ENCODE measurements around the gene SORBS2.

Gene SORBS2

GRCh38 chr4:185771711-185772390 lies 40.1 kb downstream of the SORBS2 start:
- Histone ChIP-seq H3K9ac (ENCODE audit: low read depth, low read length) (no peak overlapping the region), H3K27me3 (ENCODE audit: insufficient read depth, low read length) (no peaks in the 10 kb centered on the region), H3K27ac (ENCODE audit: low read depth, low read length) (no peak overlapping the region), H3K4me1 (ENCODE audit: insufficient read depth, low read length) (peaks cover 40% of the 10 kb centered on the region), H3K9me3 (ENCODE audit: insufficient read depth, low read depth, low read length) (peaks cover 3% of the 10 kb centered on the region; the same call in 1 of the 2 replicates), H3K4me3 (ENCODE audit: low read length) (no peak overlapping the region), H3K36me3 (ENCODE audit: insufficient read depth, low read length) (no peaks in the 10 kb centered on the region)
- 95% methylated on average over 7 of the region's 7 CpGs for WGBS

- H3K27ac ChIP-seq (ENCODE audit: low read depth, low read length) = no peak overlapping the region
- H3K36me3 ChIP-seq (ENCODE audit: insufficient read depth, low read length) = no peaks in the 10 kb centered on the region
- no peaks in the 10 kb centered on the region for H3K4me1 ChIP-seq (ENCODE audit: insufficient read depth, low read length)
- peaks cover 3% of the 10 kb centered on the region; the same call in 1 of the 2 replicates for H3K9me3 ChIP-seq (ENCODE audit: insufficient read depth, low read depth, low read length)
- no peaks in the 10 kb centered on the region for H3K27me3 ChIP-seq (ENCODE audit: insufficient read depth, low read length)
- no peak overlapping the region for H3K4me3 ChIP-seq (ENCODE audit: low read length)
- no peak overlapping the region for H3K9ac ChIP-seq (ENCODE audit: low read depth, low read length)
- 95% methylated on average over 4 of the region's 4 CpGs for WGBS
Measured at GRCh38 chr4:185767528-185767927, 44.5 kb downstream of the SORBS2 start.

- no peaks in the 10 kb centered on the region for H3K36me3 ChIP-seq (ENCODE audit: insufficient read depth, low read length)
- H3K4me1 ChIP-seq (ENCODE audit: insufficient read depth, low read length) = no peaks in the 10 kb centered on the region
- H3K27me3 ChIP-seq (ENCODE audit: insufficient read depth, low read length) = no peaks in the 10 kb centered on the region
Measured at GRCh38 chr4:185764876-185765275, 47.1 kb downstream of the SORBS2 start.

GRCh38 chr4:185761352-185762235 lies 50.4 kb downstream of the SORBS2 start:
- H3K9ac ChIP-seq (ENCODE audit: low read depth, low read length) = no peak overlapping the region
- H3K9me3 ChIP-seq (ENCODE audit: insufficient read depth, low read depth, low read length) = no peaks in the 10 kb centered on the region
- no peak overlapping the region for H3K4me3 ChIP-seq (ENCODE audit: low read length)
- WGBS = 90% methylated on average over 9 of the region's 9 CpGs
- H3K36me3 ChIP-seq (ENCODE audit: insufficient read depth, low read length) = no peaks in the 10 kb centered on the region
- no peaks in the 10 kb centered on the region for H3K27me3 ChIP-seq (ENCODE audit: insufficient read depth, low read length)
- no peaks in the 10 kb centered on the region for H3K4me1 ChIP-seq (ENCODE audit: insufficient read depth, low read length)
- no peak overlapping the region for H3K27ac ChIP-seq (ENCODE audit: low read depth, low read length)

More at GRCh38 chr4:185764876-185765275, 47.1 kb downstream of the SORBS2 start:
- Histone ChIP-seq H3K4me3 (ENCODE audit: low read length) (no peak overlapping the region), H3K9me3 (ENCODE audit: insufficient read depth, low read depth, low read length) (no peaks in the 10 kb centered on the region), H3K9ac (ENCODE audit: low read depth, low read length) (no peak overlapping the region), H3K27ac (ENCODE audit: low read depth, low read length) (no peak overlapping the region)

GRCh38 chr4:185758807-185759206 lies 53.2 kb downstream of the SORBS2 start:
- no peaks in the 10 kb centered on the region for H3K9me3 ChIP-seq (ENCODE audit: insufficient read depth, low read depth, low read length)
- WGBS = 91% methylated on average over 2 of the region's 2 CpGs

GRCh38 chr4:185755451-185755850 lies 56.5 kb downstream of the SORBS2 start:
- no peaks in the 10 kb centered on the region for H3K27me3 ChIP-seq (ENCODE audit: insufficient read depth, low read length)
- H3K27ac ChIP-seq (ENCODE audit: low read depth, low read length) = no peak overlapping the region
- no peak overlapping the region for H3K9ac ChIP-seq (ENCODE audit: low read depth, low read length)
- H3K9me3 ChIP-seq (ENCODE audit: insufficient read depth, low read depth, low read length) = no peaks in the 10 kb centered on the region
- H3K4me1 ChIP-seq (ENCODE audit: insufficient read depth, low read length) = 0 out of 2 replicates have a peak, but pooled peaks cover 7% of the 10 kb centered on the region
- no peak overlapping the region for H3K4me3 ChIP-seq (ENCODE audit: low read length)
- no peaks in the 10 kb centered on the region for H3K36me3 ChIP-seq (ENCODE audit: insufficient read depth, low read length)

More at GRCh38 chr4:185758807-185759206, 53.2 kb downstream of the SORBS2 start:
- no peak overlapping the region for H3K27ac ChIP-seq (ENCODE audit: low read depth, low read length)
- no peak overlapping the region for H3K4me3 ChIP-seq (ENCODE audit: low read length)
- 0 out of 2 replicates have a peak, but pooled peaks cover 7% of the 10 kb centered on the region for H3K4me1 ChIP-seq (ENCODE audit: insufficient read depth, low read length)
- no peak overlapping the region for H3K9ac ChIP-seq (ENCODE audit: low read depth, low read length)
- H3K27me3 ChIP-seq (ENCODE audit: insufficient read depth, low read length) = no peaks in the 10 kb centered on the region
- H3K36me3 ChIP-seq (ENCODE audit: insufficient read depth, low read length) = no peaks in the 10 kb centered on the region

GRCh38 chr4:185754961-185755360 lies 57.0 kb downstream of the SORBS2 start:
- H3K27ac ChIP-seq (ENCODE audit: low read depth, low read length) = no peak overlapping the region
- no peaks in the 10 kb centered on the region for H3K36me3 ChIP-seq (ENCODE audit: insufficient read depth, low read length)
- 0 out of 2 replicates have a peak, but pooled peaks cover 7% of the 10 kb centered on the region for H3K4me1 ChIP-seq (ENCODE audit: insufficient read depth, low read length)
- no peak overlapping the region for H3K9ac ChIP-seq (ENCODE audit: low read depth, low read length)
- no peaks in the 10 kb centered on the region for H3K9me3 ChIP-seq (ENCODE audit: insufficient read depth, low read depth, low read length)
- H3K4me3 ChIP-seq (ENCODE audit: low read length) = no peak overlapping the region
- no peaks in the 10 kb centered on the region for H3K27me3 ChIP-seq (ENCODE audit: insufficient read depth, low read length)
- WGBS = 96% methylated on average over 3 of the region's 3 CpGs

- Histone ChIP-seq H3K9ac (ENCODE audit: low read depth, low read length) (no peak overlapping the region), H3K4me1 (ENCODE audit: insufficient read depth, low read length) (0 out of 2 replicates have a peak, but pooled peaks cover 7% of the 10 kb centered on the region), H3K36me3 (ENCODE audit: insufficient read depth, low read length) (no peaks in the 10 kb centered on the region), H3K9me3 (ENCODE audit: insufficient read depth, low read depth, low read length) (no peaks in the 10 kb centered on the region), H3K27me3 (ENCODE audit: insufficient read depth, low read length) (no peaks in the 10 kb centered on the region), H3K27ac (ENCODE audit: low read depth, low read length) (no peak overlapping the region), H3K4me3 (ENCODE audit: low read length) (no peak overlapping the region)
- WGBS = 95% methylated on average over 4 of the region's 5 CpGs
Measured at GRCh38 chr4:185752872-185753271, 59.1 kb downstream of the SORBS2 start.

GRCh38 chr4:185749858-185750257 lies 62.1 kb downstream of the SORBS2 start:
- 97% methylated on average over 5 of the region's 5 CpGs for WGBS
- H3K27me3 ChIP-seq (ENCODE audit: insufficient read depth, low read length) = no peaks in the 10 kb centered on the region
- H3K9ac ChIP-seq (ENCODE audit: low read depth, low read length) = no peak overlapping the region
- H3K9me3 ChIP-seq (ENCODE audit: insufficient read depth, low read depth, low read length) = no peaks in the 10 kb centered on the region
- H3K36me3 ChIP-seq (ENCODE audit: insufficient read depth, low read length) = no peaks in the 10 kb centered on the region
- peaks cover 5% of the 10 kb centered on the region for H3K4me1 ChIP-seq (ENCODE audit: insufficient read depth, low read length)
- no peak overlapping the region for H3K4me3 ChIP-seq (ENCODE audit: low read length)
- no peak overlapping the region for H3K27ac ChIP-seq (ENCODE audit: low read depth, low read length)

- Histone ChIP-seq H3K27me3 (ENCODE audit: insufficient read depth, low read length) (no peaks in the 10 kb centered on the region), H3K4me1 (ENCODE audit: insufficient read depth, low read length) (peaks cover 5% of the 10 kb centered on the region), H3K36me3 (ENCODE audit: insufficient read depth, low read length) (no peaks in the 10 kb centered on the region), H3K4me3 (ENCODE audit: low read length) (no peak overlapping the region), H3K9me3 (ENCODE audit: insufficient read depth, low read depth, low read length) (no peaks in the 10 kb centered on the region), H3K27ac (ENCODE audit: low read depth, low read length) (no peak overlapping the region), H3K9ac (ENCODE audit: low read depth, low read length) (no peak overlapping the region)
- 94% methylated on average over 3 of the region's 3 CpGs for WGBS
Measured at GRCh38 chr4:185748901-185749390, 63.0 kb downstream of the SORBS2 start.

- Histone ChIP-seq H3K4me1 (ENCODE audit: insufficient read depth, low read length) (peaks cover 11% of the 10 kb centered on the region), H3K27ac (ENCODE audit: low read depth, low read length) (no peak overlapping the region), H3K27me3 (ENCODE audit: insufficient read depth, low read length) (no peaks in the 10 kb centered on the region), H3K4me3 (ENCODE audit: low read length) (no peak overlapping the region), H3K9ac (ENCODE audit: low read depth, low read length) (no peak overlapping the region), H3K9me3 (ENCODE audit: insufficient read depth, low read depth, low read length) (no peaks in the 10 kb centered on the region), H3K36me3 (ENCODE audit: insufficient read depth, low read length) (no peaks in the 10 kb centered on the region)
- WGBS = 85% methylated on average over 8 of the region's 9 CpGs
Measured at GRCh38 chr4:185745891-185746290, 66.1 kb downstream of the SORBS2 start.

All from HUES64 (cell line).